Thoracic aorta (tissue), 2 donors: ENCODE data around the gene MYO18B. TPM values are rescaled to one million over a fixed set of nuclear protein-coding genes. Genes with fewer than 3 reads are reported as not detected.

Experiments used
- ATAC-seq: fragments of 150-250 bp; one replicate; pipeline ENCODE4 v1.8.0; 2017; ENCODE audit warnings: low read depth; ENCODE audit not compliant: insufficient number of reproducible peaks, low FRiP score
- DNase-seq: peaks from one replicate; pipeline ENCODE4 v3.0.0-alpha.2; 2020; ENCODE audit warnings: low spot score
- H3K27ac ChIP-seq, 2 donors: fragments of 200-600 bp; sonication (generic); 1 replicate in 1 of 2; 2 replicates in 1 of 2; pipeline ENCODE4 v1.5.1; 2016; ENCODE audit warnings: mild to moderate bottlenecking in 2 of 2, moderate library complexity in 2 of 2
- H3K27me3 ChIP-seq: fragments of 200-600 bp; sonication (generic); replicated peaks from 2 replicates; pipeline ENCODE4 v1.6.0; 2016; ENCODE audit warnings: mild to moderate bottlenecking; ENCODE audit not compliant: insufficient read depth
- H3K36me3 ChIP-seq: fragments of 200-600 bp; sonication (generic); one replicate; pipeline ENCODE4 v1.5.1; 2016
- H3K4me1 ChIP-seq, 2 donors: fragments of 200-600 bp; sonication (generic); 1 replicate in 1 of 2; 2 replicates in 1 of 2; pipeline versions ENCODE4 v1.5.1 to v1.6.0; 2016; ENCODE audit warnings: low read depth in 2 of 2, mild to moderate bottlenecking in 1 of 2; ENCODE audit not compliant: control insufficient read depth in 1 of 2
- H3K4me3 ChIP-seq: fragments of 200-600 bp; sonication (generic); 2 replicates; pipeline ENCODE4 v1.5.1; 2016; ENCODE audit warnings: mild to moderate bottlenecking
- H3K9me3 ChIP-seq: fragments of 200-600 bp; sonication (generic); 2 replicates; pipeline ENCODE4 v1.5.1; 2016
- CTCF ChIP-seq: fragments of 200-600 bp; sonication (generic); IDR thresholded peaks from one replicate; pipeline ENCODE4 v1.5.1; 2019; ENCODE audit warnings: antibody characterized with exemption
- total RNA-seq, 2 donors: library from RNA; depleted of rRNA; stranded (reverse); fragments of >200 nt; gene quantifications; one replicate each; pipeline versions ENCODE4 v1.1.0 to v1.2.3, GENCODE V29; 2016

MYO18B gene
- total RNA-seq, 2 donors from 2014 or later, result 45.6 to 73.5 TPM

- no peak for ATAC-seq
- Histone ChIP-seq H3K27me3 (no peaks in the 10 kb centered on the region), H3K4me3 (no peak overlapping the region), H3K27ac (no peak overlapping the region), H3K4me1 (no peaks in the 10 kb centered on the region), H3K36me3 (no peaks in the 10 kb centered on the region), H3K9me3 (no peaks in the 10 kb centered on the region)
- DNase-seq, result no peak
- no peak for TF ChIP-seq CTCF
Observed at GRCh38 chr22:25695146-25695545, 46.8 kb upstream of the MYO18B start.

DNA sequence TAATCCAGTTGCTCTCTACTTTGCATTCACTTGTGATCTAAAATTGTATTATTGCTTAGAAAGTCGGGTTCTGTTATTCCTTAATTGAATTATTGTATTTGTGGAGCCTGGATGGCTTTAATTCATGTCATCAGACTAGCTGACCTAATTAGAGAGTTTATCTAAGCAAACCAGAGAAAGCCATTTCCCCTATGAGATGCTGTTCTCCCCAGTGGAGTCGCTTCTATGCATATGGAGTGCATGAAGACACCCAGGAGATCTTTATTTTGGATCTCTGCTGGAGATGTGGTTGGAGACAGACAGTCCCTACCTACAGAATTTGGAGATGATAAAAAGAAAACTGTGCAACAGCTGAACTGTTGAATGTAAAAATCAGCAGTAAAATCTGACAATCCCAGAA is 45.2 kb upstream of the MYO18B start:
- H3K4me3 ChIP-seq, result no peak overlapping the region
- no peak for DNase-seq
- H3K27ac ChIP-seq, result no peak overlapping the region
- no peaks in the 10 kb centered on the region for H3K27me3 ChIP-seq
- no peaks in the 10 kb centered on the region for H3K9me3 ChIP-seq
- ATAC-seq, result no peak
- TF ChIP-seq CTCF, result no peak
- H3K36me3 ChIP-seq, result no peaks in the 10 kb centered on the region
- H3K4me1 ChIP-seq, result no peaks in the 10 kb centered on the region

DNA sequence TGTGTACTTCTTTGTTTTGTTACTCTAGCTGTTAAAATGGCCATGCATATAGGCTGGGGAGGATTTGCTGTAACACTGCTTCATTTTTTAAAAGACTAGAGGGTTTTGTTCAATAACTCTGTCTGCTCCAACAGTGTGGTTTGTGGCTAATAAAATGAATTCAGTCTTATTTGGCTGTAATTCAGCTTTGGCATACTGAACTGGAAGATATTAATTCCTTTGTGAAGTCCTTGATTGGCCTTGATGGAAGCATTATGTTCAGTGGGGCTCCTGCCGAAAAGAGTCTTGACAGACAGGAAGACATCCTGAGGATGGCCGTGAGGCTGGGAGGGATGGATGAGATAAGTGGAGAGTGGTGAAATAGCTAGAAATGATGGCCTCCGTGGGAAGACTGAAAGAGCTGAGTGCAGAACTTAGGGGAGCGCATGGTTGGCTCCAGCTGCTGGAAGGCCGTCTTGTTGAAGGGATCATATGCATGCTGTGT is 44.8 kb upstream of the MYO18B start:
- no peak for DNase-seq
- no peak for TF ChIP-seq CTCF
- no peak for ATAC-seq
- no peaks in the 10 kb centered on the region for H3K27me3 ChIP-seq
- H3K4me3 ChIP-seq, result no peak overlapping the region
- no peaks in the 10 kb centered on the region for H3K9me3 ChIP-seq
- no peaks in the 10 kb centered on the region for H3K4me1 ChIP-seq
- no peak overlapping the region for H3K27ac ChIP-seq
- no peaks in the 10 kb centered on the region for H3K36me3 ChIP-seq

DNA sequence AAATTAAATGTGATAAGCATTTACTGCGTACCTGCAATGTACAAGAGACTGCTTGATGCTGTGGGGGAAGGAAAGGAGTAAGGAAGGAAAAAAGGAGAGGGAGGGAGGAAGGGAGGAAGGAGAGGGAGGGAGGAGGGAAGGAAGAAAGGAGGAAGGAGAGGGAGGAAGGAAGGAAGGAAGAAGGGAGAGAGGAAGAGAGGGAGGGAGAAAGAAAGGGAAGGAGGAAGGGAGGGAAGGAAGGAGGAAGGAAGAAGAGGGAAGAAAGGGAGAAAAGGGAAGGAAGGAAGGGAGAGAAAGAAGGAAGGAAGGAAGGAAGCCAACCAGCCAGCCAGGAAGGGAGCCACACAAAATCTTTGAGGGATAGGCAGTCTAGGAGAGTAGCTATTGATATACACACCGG is 44.0 kb upstream of the MYO18B start:
- Histone ChIP-seq H3K4me3 (no peak overlapping the region), H3K9me3 (no peaks in the 10 kb centered on the region), H3K4me1 (no peaks in the 10 kb centered on the region), H3K36me3 (no peaks in the 10 kb centered on the region), H3K27ac (no peak overlapping the region), H3K27me3 (no peaks in the 10 kb centered on the region)
- ATAC-seq (no peak), DNase-seq (no peak)
- no peak for TF ChIP-seq CTCF

DNA sequence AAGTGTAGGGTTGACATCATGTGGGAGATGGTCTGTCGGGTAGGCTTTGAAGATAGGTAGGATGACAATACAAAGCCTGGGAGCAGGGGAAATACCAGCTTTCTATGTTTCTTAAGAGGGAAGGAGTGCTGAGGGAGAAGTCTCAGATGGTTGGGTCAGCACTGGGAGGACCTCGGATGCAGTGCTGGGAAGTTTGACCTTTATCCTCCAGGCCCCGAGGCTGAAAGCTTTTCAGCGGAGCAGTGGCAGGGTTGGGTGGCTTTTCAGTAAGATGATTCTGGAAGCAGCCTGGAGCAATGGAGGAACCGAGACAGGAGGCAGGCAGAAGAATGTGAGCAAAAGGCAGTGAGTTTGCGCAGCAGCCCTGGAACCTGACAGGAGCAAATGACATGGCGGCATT is 43.5 kb upstream of the MYO18B start:
- ATAC-seq (no peak), DNase-seq (no peak)
- TF ChIP-seq CTCF, result no peak
- no peaks in the 10 kb centered on the region for H3K27me3 ChIP-seq
- H3K27ac ChIP-seq, result no peak overlapping the region
- H3K4me3 ChIP-seq, result no peak overlapping the region
- no peaks in the 10 kb centered on the region for H3K9me3 ChIP-seq
- H3K36me3 ChIP-seq, result no peaks in the 10 kb centered on the region
- H3K4me1 ChIP-seq, result no peaks in the 10 kb centered on the region
